Upper lobe of left lung (tissue), 6 donors: ENCODE results near the gene DGAT2L6. TPM values are rescaled to one million over a fixed set of nuclear protein-coding genes. Genes with fewer than 3 reads are reported as not detected.
A peak's percentile ranks its signal among the peaks of the same experiment; 100 is the strongest.

Source experiments
- ATAC-seq, 2 donors: fragments of 200-7000 bp; cut with Tn5 transposase; one replicate each; pipeline ENCODE4 v1.9.1; 2022; ENCODE audit warnings: mild to moderate bottlenecking in 2 of 2, moderate library complexity in 2 of 2; ENCODE audit not compliant: low FRiP score in 2 of 2
- DNase-seq, 2 donors: peaks; one replicate each; pipeline ENCODE4 v3.0.0-alpha.2; 2019 to 2020
- H3K27ac ChIP-seq, 4 donors: fragments of 200-600 bp; sonication (generic); one replicate each; pipeline ENCODE4 v1.5.1; 2016 to 2019
- H3K27me3 ChIP-seq, 4 donors: fragments of 200-600 bp; sonication (generic); one replicate each; pipeline ENCODE4 v1.5.1; 2017 to 2019
- H3K36me3 ChIP-seq, 4 donors: fragments of 200-600 bp; sonication (generic); one replicate each; pipeline ENCODE4 v1.5.1; 2016 to 2019
- H3K4me1 ChIP-seq, 4 donors: fragments of 200-600 bp; sonication (generic); one replicate each; pipeline ENCODE4 v1.5.1; 2018 to 2019
- H3K4me3 ChIP-seq, 4 donors: fragments of 200-600 bp; sonication (generic); one replicate each; pipeline ENCODE4 v1.5.1; 2017 to 2019; ENCODE audit warnings: mild to moderate bottlenecking in 2 of 4, moderate library complexity in 1 of 4
- H3K9me3 ChIP-seq, 4 donors: fragments of 200-600 bp; sonication (generic); one replicate each; pipeline ENCODE4 v1.5.1; 2018 to 2019
- EP300 ChIP-seq, 4 donors: sonication (generic); formaldehyde crosslinking; IDR thresholded peaks; one replicate each; pipeline ENCODE4 v1.5.1; 2017; ENCODE audit warnings: antibody characterized with exemption in 4 of 4, control low read depth in 2 of 4
- POLR2A ChIP-seq, 4 donors: fragments of 450-650 bp; IDR thresholded peaks; one replicate each; pipeline ENCODE4 v1.5.1; 2016 to 2017; ENCODE audit warnings: antibody characterized with exemption in 4 of 4, mild to moderate bottlenecking in 2 of 4
- POLR2AphosphoS5 ChIP-seq, 2 donors: sonication (generic); formaldehyde crosslinking; IDR thresholded peaks; one replicate each; pipeline ENCODE4 v1.5.1; 2017; ENCODE audit warnings: antibody characterized with exemption in 2 of 2
- WGBS, 2 donors: methylation state at CpG; one replicate each; pipeline ENCODE4 v1.1.5; 2017 to 2018; 5-methylcytosine and 5-hydroxymethylcytosine counted together
- total RNA-seq, 6 donors: library from RNA; depleted of rRNA in 4 of 6; stranded (reverse); fragments of >200 nt in 4 of 6; gene quantifications; one replicate each; pipeline versions ENCODE4 v1.1.0 to v1.2.1, GENCODE V29; 2016 to 2021
- TF ChIP-seq, protein P1 (sequence below), 6 experiments: fragments of 450-650 bp in 4 of 6; fragments of 200-600 bp in 2 of 6; sonication (generic) in 2 of 6; IDR thresholded peaks; one replicate each; pipeline ENCODE4 v1.5.1; 2016 to 2019; ENCODE audit warnings: antibody characterized with exemption in 6 of 6
- donor health status: DM: no; HTN: no; CAD: no; lungs with moderate emphysema.
- donor health status: DM: no; HTN: yes; CAD: no; lungs with severe emphysema.

Gene DGAT2L6
- total RNA-seq, 6 donors from 2014 or later = not detected

DNA sequence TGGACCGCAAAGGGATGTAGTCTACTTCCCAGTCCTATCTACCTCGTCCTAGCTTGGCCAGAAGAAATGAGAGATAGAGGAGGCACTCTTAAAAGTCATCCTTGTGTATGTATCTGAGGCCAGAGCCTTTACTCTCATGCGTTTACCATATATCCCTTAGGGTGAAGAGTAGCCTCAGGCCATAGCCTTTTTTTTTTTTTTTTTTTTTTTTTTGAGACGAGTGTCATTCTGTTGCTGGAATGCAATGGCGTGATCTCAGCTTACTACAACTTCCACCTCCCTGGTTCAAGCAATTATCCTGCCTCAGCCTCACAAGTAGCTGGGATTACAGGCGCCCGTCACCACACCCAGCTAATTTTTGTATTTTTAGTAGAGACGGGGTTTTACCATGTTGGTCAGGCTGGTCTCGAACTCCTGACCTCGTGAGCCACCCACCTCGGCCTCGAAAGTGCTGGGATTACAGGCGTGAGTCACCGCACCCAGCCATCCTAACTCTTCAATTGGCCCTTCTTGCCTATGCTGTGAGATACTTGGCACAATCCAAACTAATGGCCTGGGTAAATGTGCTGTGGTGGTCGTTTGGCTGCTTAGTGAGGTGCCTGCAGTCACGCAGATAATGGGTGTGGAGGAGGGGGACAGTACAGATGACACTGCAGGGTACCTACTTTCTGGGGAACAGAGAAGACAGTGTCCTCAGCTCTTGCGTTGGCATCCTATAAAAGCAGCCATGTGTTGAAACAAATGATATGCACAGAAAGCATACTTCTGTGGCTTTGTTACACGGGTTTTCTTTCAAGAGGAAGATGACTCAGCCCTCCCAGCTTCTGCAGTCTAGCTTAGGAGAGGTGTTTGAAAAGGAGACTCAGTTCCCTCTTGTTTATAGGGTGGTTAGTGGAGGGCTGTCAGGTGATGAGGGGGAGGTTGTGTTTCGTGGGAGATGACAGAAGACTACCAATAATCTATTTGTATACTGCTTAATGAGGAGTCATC is 10.4 kb upstream of the DGAT2L6 start:
- TF ChIP-seq POLR2AphosphoS5 (IDR thresholded peaks at IDR 0.05) = no peak
- no peak for TF ChIP-seq EP300 (IDR thresholded peaks at IDR 0.05)
- TF ChIP-seq POLR2A (IDR thresholded peaks at IDR 0.05) = no peak
- TF ChIP-seq, protein P1, sequence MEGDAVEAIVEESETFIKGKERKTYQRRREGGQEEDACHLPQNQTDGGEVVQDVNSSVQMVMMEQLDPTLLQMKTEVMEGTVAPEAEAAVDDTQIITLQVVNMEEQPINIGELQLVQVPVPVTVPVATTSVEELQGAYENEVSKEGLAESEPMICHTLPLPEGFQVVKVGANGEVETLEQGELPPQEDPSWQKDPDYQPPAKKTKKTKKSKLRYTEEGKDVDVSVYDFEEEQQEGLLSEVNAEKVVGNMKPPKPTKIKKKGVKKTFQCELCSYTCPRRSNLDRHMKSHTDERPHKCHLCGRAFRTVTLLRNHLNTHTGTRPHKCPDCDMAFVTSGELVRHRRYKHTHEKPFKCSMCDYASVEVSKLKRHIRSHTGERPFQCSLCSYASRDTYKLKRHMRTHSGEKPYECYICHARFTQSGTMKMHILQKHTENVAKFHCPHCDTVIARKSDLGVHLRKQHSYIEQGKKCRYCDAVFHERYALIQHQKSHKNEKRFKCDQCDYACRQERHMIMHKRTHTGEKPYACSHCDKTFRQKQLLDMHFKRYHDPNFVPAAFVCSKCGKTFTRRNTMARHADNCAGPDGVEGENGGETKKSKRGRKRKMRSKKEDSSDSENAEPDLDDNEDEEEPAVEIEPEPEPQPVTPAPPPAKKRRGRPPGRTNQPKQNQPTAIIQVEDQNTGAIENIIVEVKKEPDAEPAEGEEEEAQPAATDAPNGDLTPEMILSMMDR (IDR thresholded peaks at IDR 0.05) = no peak
- ATAC-seq = no peak
- Histone ChIP-seq H3K36me3 (peaks cover 0 to 16% (median 0%) of the 10 kb centered on the region in 4 donors), H3K9me3 (no peaks in the 10 kb centered on the region), H3K4me1 (no peaks in the 10 kb centered on the region), H3K4me3 (no peak overlapping the region), H3K27me3 (no peaks in the 10 kb centered on the region), H3K27ac (no peak overlapping the region)
- WGBS, 2 donors = 79 to 81% methylated on average over 8 to 19 of the region's 19 CpGs
- no peak for DNase-seq

GRCh38 chrX:70168238-70169188 is 8.8 kb upstream of the DGAT2L6 start:
- DNase-seq = no peak
- 49 to 50% methylated on average over 10 to 11 of the region's 11 CpGs for WGBS, 2 donors
- Histone ChIP-seq H3K4me1 (no peaks in the 10 kb centered on the region), H3K27me3 (no peaks in the 10 kb centered on the region), H3K27ac (peak overlapping the region in 2 of 4 donors; percentile 15 to 52), H3K9me3 (no peaks in the 10 kb centered on the region), H3K36me3 (peaks cover 0 to 13% (median 0%) of the 10 kb centered on the region in 4 donors), H3K4me3 (peak overlapping the region in 1 of 4 donors; percentile 13)
- TF ChIP-seq POLR2AphosphoS5 (IDR thresholded peaks at IDR 0.05) = no peak
- TF ChIP-seq, protein P1 (IDR thresholded peaks at IDR 0.05) = no peak
- no peak for TF ChIP-seq EP300 (IDR thresholded peaks at IDR 0.05)
- no peak for TF ChIP-seq POLR2A (IDR thresholded peaks at IDR 0.05)
- peak; percentile 64 to 76 for ATAC-seq

- H3K4me1 ChIP-seq = no peaks in the 10 kb centered on the region
- no peaks in the 10 kb centered on the region for H3K27me3 ChIP-seq
- H3K36me3 ChIP-seq = peaks cover 0 to 13% (median 0%) of the 10 kb centered on the region in 4 donors
- no peak overlapping the region for H3K4me3 ChIP-seq
- TF ChIP-seq EP300 (IDR thresholded peaks at IDR 0.05) = no peak
- TF ChIP-seq, protein P1 (IDR thresholded peaks at IDR 0.05) = no peak
- TF ChIP-seq POLR2AphosphoS5 (IDR thresholded peaks at IDR 0.05) = no peak
- no peak for TF ChIP-seq POLR2A (IDR thresholded peaks at IDR 0.05)
- no peaks in the 10 kb centered on the region for H3K9me3 ChIP-seq
- peak overlapping the region in 1 of 4 donors; percentile 52 for H3K27ac ChIP-seq
- DNase-seq = no peak
- no peak for ATAC-seq
- WGBS, 2 donors = 81 to 96% methylated on average over 7 of the region's 7 CpGs
Observed at GRCh38 chrX:70169281-70169680, 8.0 kb upstream of the DGAT2L6 start.

DNA sequence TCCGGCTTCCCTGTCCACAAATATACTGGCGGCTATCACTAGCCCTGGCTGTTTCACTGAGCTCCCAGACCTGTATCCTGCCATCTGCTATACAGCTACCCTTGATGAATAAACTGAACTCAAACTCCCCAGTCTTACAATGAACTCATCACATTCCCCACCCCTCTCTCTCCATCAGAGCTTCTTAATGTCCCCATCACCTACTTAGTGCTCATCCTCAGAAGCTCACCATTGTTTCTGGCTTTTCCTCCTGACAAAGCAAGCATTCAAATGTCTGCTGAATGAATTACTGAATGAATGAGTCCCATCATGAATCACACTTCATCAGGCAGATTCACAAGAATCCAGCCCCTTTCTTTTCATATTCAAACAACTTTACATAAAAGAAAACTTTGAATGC is 5.7 kb upstream of the DGAT2L6 start:
- no peaks in the 10 kb centered on the region for H3K27me3 ChIP-seq
- 50 to 64% methylated on average over 2 of the region's 2 CpGs for WGBS, 2 donors

More for the DNA sequence above, 5.7 kb upstream of the DGAT2L6 start:
- no peaks in the 10 kb centered on the region for H3K9me3 ChIP-seq
- no peak for TF ChIP-seq POLR2AphosphoS5 (IDR thresholded peaks at IDR 0.05)
- TF ChIP-seq, protein P1 (IDR thresholded peaks at IDR 0.05) = no peak
- no peak for TF ChIP-seq POLR2A (IDR thresholded peaks at IDR 0.05)
- TF ChIP-seq EP300 (IDR thresholded peaks at IDR 0.05) = no peak
- H3K36me3 ChIP-seq = no peaks in the 10 kb centered on the region
- no peak for DNase-seq
- H3K27ac ChIP-seq = no peak overlapping the region
- H3K4me1 ChIP-seq = no peaks in the 10 kb centered on the region
- H3K4me3 ChIP-seq = no peak overlapping the region
- no peak for ATAC-seq
